Loucy (cell line): ENCODE results near the gene TRAF2.

Experiments used
- EZH2phosphoT487 ChIP-seq: fragments of 200-600 bp; IDR thresholded peaks from 2 replicates; pipeline ENCODE4 v1.6.1; 2018; ENCODE audit warnings: antibody characterized with exemption, mild to moderate bottlenecking, moderate library complexity, borderline replicate concordance
- TF ChIP-seq, protein P1 (sequence below): fragments of 200-600 bp; sonication (generic); conservative IDR thresholded peaks from 2 replicates; pipeline ENCODE4 v1.5.1; 2014; ENCODE audit warnings: mild to moderate bottlenecking, antibody characterized with exemption, low read length

DNA sequence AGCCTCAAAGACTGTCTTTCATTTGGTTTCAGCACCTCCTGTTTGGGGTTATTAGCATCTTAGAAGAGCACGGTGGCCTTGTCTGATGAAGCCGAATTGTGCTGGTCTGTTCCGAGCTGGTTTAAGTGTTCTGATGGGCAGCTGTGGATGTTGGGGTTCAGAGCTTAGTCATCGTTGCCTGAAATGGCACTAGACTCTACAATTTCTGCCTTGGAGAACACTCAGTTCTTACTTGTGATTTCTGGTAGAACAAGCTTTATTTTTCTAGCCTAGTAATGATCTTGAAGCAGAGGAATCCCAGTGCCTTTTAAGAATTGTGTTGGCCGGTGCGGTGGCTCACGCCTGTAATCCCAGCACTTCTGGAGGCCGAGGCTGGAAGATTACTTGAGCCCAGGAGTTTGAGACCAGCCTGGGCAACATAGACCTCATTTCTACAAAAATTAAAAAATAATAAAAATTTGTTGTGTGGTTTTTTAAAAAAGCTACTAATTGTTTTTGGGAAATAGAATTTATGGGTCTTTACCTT, 50.4 kb downstream of the TRAF2 start:
- TF ChIP-seq, protein P1, sequence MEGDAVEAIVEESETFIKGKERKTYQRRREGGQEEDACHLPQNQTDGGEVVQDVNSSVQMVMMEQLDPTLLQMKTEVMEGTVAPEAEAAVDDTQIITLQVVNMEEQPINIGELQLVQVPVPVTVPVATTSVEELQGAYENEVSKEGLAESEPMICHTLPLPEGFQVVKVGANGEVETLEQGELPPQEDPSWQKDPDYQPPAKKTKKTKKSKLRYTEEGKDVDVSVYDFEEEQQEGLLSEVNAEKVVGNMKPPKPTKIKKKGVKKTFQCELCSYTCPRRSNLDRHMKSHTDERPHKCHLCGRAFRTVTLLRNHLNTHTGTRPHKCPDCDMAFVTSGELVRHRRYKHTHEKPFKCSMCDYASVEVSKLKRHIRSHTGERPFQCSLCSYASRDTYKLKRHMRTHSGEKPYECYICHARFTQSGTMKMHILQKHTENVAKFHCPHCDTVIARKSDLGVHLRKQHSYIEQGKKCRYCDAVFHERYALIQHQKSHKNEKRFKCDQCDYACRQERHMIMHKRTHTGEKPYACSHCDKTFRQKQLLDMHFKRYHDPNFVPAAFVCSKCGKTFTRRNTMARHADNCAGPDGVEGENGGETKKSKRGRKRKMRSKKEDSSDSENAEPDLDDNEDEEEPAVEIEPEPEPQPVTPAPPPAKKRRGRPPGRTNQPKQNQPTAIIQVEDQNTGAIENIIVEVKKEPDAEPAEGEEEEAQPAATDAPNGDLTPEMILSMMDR = no peak
- no peak for TF ChIP-seq EZH2phosphoT487
